K562 (cell line): ENCODE results near the gene MDFIC. TPM values are rescaled to one million over a fixed set of nuclear protein-coding genes. Genes with fewer than 3 reads are reported as not detected.

Source experiments
- ATAC-seq: fragments of 200-7000 bp; cut with Tn5 transposase; 3 replicates; pipeline ENCODE4 v1.9.1; 2020; ENCODE audit warnings: moderate library complexity
- BruUV-seq: library from RNA; stranded (reverse); fragments of 400-500 nt; replicated peaks from 2 replicates; lab custom pipeline; 2021; lab: Mats Ljungman, UMichigan
- CTCF ChIA-PET: fragments of 300-600 bp; formaldehyde crosslinking; extraction: SDS; loops from one replicate; lab custom pipeline; 2021; ENCODE audit warnings: low intra/inter-chr PET ratio; lab: Yijun Ruan, JAX
- POLR2A ChIA-PET: fragments of 300-600, 350-650 bp; sonication (Branson Sonifier 250); formaldehyde crosslinking; extraction: SDS; loops from one replicate; lab custom pipeline; 2021; ENCODE audit warnings: antibody characterized with exemption, inconsistent platforms; lab: Yijun Ruan, JAX
- DNase-seq, 4 experiments: peaks; one replicate each; pipeline versions ENCODE4 v3.0.0 to v3.0.0-alpha.2; 2011 to 2018; ENCODE audit warnings: low spot score in 3 of 4, mixed read lengths in 3 of 4; ENCODE audit errors: extremely low read depth in 1 of 4
- FAIRE-seq: peaks from 2 replicates; lab custom pipeline; 2011; peaks lifted over from hg19 to GRCh38; lab: Jason Lieb, UNC
- H2AFZ ChIP-seq: 2 replicates; pipeline ENCODE4 v1.6.0; 2011; ENCODE audit warnings: low read depth, low read length, control low read depth, inconsistent platforms
- H3K27ac ChIP-seq: fragments of 200-600 bp; 3 replicates; pipeline ENCODE4 v1.8.0; 2011; ENCODE audit warnings: low read depth, mild to moderate bottlenecking, control low read depth, inconsistent platforms, low read length, moderate library complexity, mixed read lengths; ENCODE audit errors: extremely low read depth
- H3K27me3 ChIP-seq, 2 experiments: fragments of 300-600 bp in 1 of 2; 2 replicates in 1 of 2; 3 replicates in 1 of 2; pipeline versions ENCODE4 v1.6.0 to v1.8.0; 2011; ENCODE audit warnings: inconsistent platforms in 2 of 2, low read length in 2 of 2, mild to moderate bottlenecking in 1 of 2, mixed read lengths in 1 of 2, moderate library complexity in 1 of 2; ENCODE audit not compliant: control insufficient read depth in 2 of 2, insufficient read depth in 2 of 2
- H3K36me3 ChIP-seq: fragments of 300-600 bp; 3 replicates; pipeline ENCODE4 v1.8.0; 2011; ENCODE audit warnings: mild to moderate bottlenecking, low read length, inconsistent platforms; ENCODE audit not compliant: control insufficient read depth, insufficient read depth
- H3K4me1 ChIP-seq, 2 experiments: fragments of 200-600 bp in 1 of 2; replicated peaks in 1 of 2; 2 replicates in 1 of 2; 3 replicates in 1 of 2; pipeline versions ENCODE4 v1.5.1 to v1.8.0; 2011; ENCODE audit warnings: inconsistent platforms in 2 of 2, low read length in 2 of 2, mild to moderate bottlenecking in 1 of 2, mixed read lengths in 1 of 2, moderate library complexity in 1 of 2; ENCODE audit not compliant: control insufficient read depth in 2 of 2, insufficient read depth in 2 of 2
- H3K4me2 ChIP-seq: 2 replicates; pipeline ENCODE4 v1.6.1; 2011; ENCODE audit warnings: low read length, control low read depth, inconsistent platforms, mixed read lengths; ENCODE audit not compliant: insufficient read depth
- H3K4me3 ChIP-seq: fragments of 200-600 bp; sonication (generic), shearing (Covaris generic); 2 replicates; pipeline ENCODE4 v1.5.1; 2016; ENCODE audit warnings: control low read depth, inconsistent platforms
- H3K79me2 ChIP-seq: fragments of 200-600 bp; 3 replicates; pipeline ENCODE4 v1.8.0; 2011; ENCODE audit warnings: low read length, inconsistent platforms; ENCODE audit not compliant: control insufficient read depth, insufficient read depth
- H3K9ac ChIP-seq, 2 experiments: 2 replicates each; pipeline versions ENCODE4 v1.6.0 to v1.6.1; 2011; ENCODE audit warnings: low read depth in 2 of 2, low read length in 2 of 2, control low read depth in 1 of 2, inconsistent platforms in 1 of 2, mild to moderate bottlenecking in 1 of 2, mixed read lengths in 1 of 2; ENCODE audit not compliant: insufficient read depth in 1 of 2
- H3K9me1 ChIP-seq: one replicate; pipeline ENCODE4 v1.6.0; 2011; ENCODE audit warnings: inconsistent platforms, mild to moderate bottlenecking, low read length, moderate library complexity; ENCODE audit not compliant: control insufficient read depth, insufficient read depth
- H3K9me3 ChIP-seq: replicated peaks from 2 replicates; pipeline ENCODE4 v1.5.1; 2011; ENCODE audit warnings: low read depth, low read length, inconsistent platforms; ENCODE audit not compliant: control insufficient read depth, insufficient read depth
- H4K20me1 ChIP-seq: replicated peaks from 2 replicates; pipeline ENCODE4 v1.6.1; 2011; ENCODE audit warnings: low read length, inconsistent platforms, mixed read lengths; ENCODE audit not compliant: control insufficient read depth, insufficient read depth
- PCBP2 ChIP-seq: fragments of 200-400 bp; formaldehyde crosslinking; IDR thresholded peaks from 2 replicates; pipeline ENCODE4 v1.6.1; 2018; ENCODE audit warnings: low read length, low read depth, mild to moderate bottlenecking, moderate library complexity; ENCODE audit not compliant: poor library complexity, severe bottlenecking
- POLR2H ChIP-seq: IDR thresholded peaks from 2 replicates; pipeline ENCODE4 v1.6.1; 2016; ENCODE audit warnings: missing genetic modification characterization, low read depth, mild to moderate bottlenecking, control low read depth, missing compliant biosample characterization, moderate library complexity
- SETDB1 ChIP-seq: IDR thresholded peaks from one replicate; pipeline ENCODE4 v1.6.1; 2012; ENCODE audit warnings: low read length, control low read depth, inconsistent platforms
- SMC3 ChIP-seq: conservative IDR thresholded peaks from 2 replicates; pipeline ENCODE4 v1.6.1; 2011; ENCODE audit warnings: low read depth, low read length, improper control_type of control experiment; ENCODE audit not compliant: insufficient read depth
- TEAD4 ChIP-seq, 2 experiments: sonication (generic) in 1 of 2; formaldehyde crosslinking in 1 of 2; IDR thresholded peaks; 2 replicates each; pipeline versions ENCODE4 v1.6.1 to v1.8.0; 2012 to 2022; ENCODE audit warnings: borderline replicate concordance in 1 of 2, inconsistent platforms in 1 of 2, low read length in 1 of 2, mild to moderate bottlenecking in 1 of 2, missing genetic modification reagents in 1 of 2
- WGBS: fragments of 100-300 bp; shearing (Covaris generic); methylation state at CpG from one replicate; pipeline ENCODE4 v1.1.6; 2016; ENCODE audit warnings: low coverage, mixed read lengths; ENCODE audit not compliant: insufficient coverage; ENCODE audit errors: missing lambda C conversion rate; 5-methylcytosine and 5-hydroxymethylcytosine counted together
- in situ Hi-C: fragments of 300-500 bp; cut with MboI; formaldehyde crosslinking; loops from 4 replicates; pipeline ENCODE4 v1.15.0; 2018; ENCODE audit warnings: inconsistent platforms, mixed read lengths
- intact Hi-C: fragments of 100-400 bp; cut with micrococcal nuclease; formaldehyde crosslinking; loops from 2 replicates; pipeline ENCODE4 v1.14.2; 2022
- polyA plus RNA-seq, 8 experiments: library from polyadenylated mRNA; depleted of rRNA in 4 of 8; stranded (reverse) in 5 of 8; unstranded in 3 of 8; fragments of >200 nt; fragmentation: Nextera tagmentation in 2 of 8; fragmentation: Illumina TruSeq in 1 of 8; extraction: Ambion mirVana in 2 of 8; extraction: Trizol in 1 of 8; gene quantifications; 2 replicates each; pipeline versions ENCODE4 v1.2.1 to v1.2.3, GENCODE V29; 2011 to 2014; ENCODE audit warnings: inconsistent platforms in 1 of 8, missing spikeins in 1 of 8
- total RNA-seq, 7 experiments: library from RNA; depleted of rRNA in 6 of 7; stranded (reverse); fragments of >200 nt in 6 of 7; fragmentation: Illumina TruSeq in 2 of 7; extraction: Trizol in 2 of 7; gene quantifications; 2 replicates each; pipeline versions ENCODE4 v1.2.1 to v1.2.3, GENCODE V29; 2011 to 2021; ENCODE audit warnings: low replicate concordance in 1 of 7
- TF ChIP-seq, protein P1 (sequence below): fragments of 450-650 bp; IDR thresholded peaks from 2 replicates; pipeline ENCODE4 v1.7.0; 2016; ENCODE audit warnings: borderline replicate concordance
- TF ChIP-seq, protein P2 (sequence below): fragments of 250-450 bp; sonication (Bioruptor Pico); IDR thresholded peaks from 2 replicates; pipeline ENCODE4 v1.4.0; 2020; ENCODE audit warnings: mild to moderate bottlenecking, moderate library complexity

Gene MDFIC
- total and polyA plus RNA-seq, 9 of the 15 experiments (the other 6 are each of a cell fraction or from before 2014, with no cell fraction given) = 0.13 to 0.24 TPM; not detected in 7

- Histone ChIP-seq H4K20me1 (no peaks in the 10 kb centered on the region), H3K27me3 (no peaks in the 10 kb centered on the region), H3K36me3 (no peaks in the 10 kb centered on the region), H3K4me2 (no peak overlapping the region), H3K9ac (no peak overlapping the region), H3K4me1 (no peaks in the 10 kb centered on the region), H2AFZ (no peak overlapping the region), H3K79me2 (no peaks in the 10 kb centered on the region), H3K9me3 (no peaks in the 10 kb centered on the region), H3K4me3 (no peak overlapping the region), H3K27ac (no peak overlapping the region), H3K9me1 (no peaks in the 10 kb centered on the region)
- in situ Hi-C loops (no loop called here), intact Hi-C loops (no loop called here)
- no TSS peak for BruUV-seq
- ChIA-PET POLR2A (no interaction called here), CTCF (no interaction called here)
- FAIRE-seq = no peak
- TF ChIP-seq, protein P1, sequence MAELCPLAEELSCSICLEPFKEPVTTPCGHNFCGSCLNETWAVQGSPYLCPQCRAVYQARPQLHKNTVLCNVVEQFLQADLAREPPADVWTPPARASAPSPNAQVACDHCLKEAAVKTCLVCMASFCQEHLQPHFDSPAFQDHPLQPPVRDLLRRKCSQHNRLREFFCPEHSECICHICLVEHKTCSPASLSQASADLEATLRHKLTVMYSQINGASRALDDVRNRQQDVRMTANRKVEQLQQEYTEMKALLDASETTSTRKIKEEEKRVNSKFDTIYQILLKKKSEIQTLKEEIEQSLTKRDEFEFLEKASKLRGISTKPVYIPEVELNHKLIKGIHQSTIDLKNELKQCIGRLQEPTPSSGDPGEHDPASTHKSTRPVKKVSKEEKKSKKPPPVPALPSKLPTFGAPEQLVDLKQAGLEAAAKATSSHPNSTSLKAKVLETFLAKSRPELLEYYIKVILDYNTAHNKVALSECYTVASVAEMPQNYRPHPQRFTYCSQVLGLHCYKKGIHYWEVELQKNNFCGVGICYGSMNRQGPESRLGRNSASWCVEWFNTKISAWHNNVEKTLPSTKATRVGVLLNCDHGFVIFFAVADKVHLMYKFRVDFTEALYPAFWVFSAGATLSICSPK = no peak
- TF ChIP-seq, protein P2, sequence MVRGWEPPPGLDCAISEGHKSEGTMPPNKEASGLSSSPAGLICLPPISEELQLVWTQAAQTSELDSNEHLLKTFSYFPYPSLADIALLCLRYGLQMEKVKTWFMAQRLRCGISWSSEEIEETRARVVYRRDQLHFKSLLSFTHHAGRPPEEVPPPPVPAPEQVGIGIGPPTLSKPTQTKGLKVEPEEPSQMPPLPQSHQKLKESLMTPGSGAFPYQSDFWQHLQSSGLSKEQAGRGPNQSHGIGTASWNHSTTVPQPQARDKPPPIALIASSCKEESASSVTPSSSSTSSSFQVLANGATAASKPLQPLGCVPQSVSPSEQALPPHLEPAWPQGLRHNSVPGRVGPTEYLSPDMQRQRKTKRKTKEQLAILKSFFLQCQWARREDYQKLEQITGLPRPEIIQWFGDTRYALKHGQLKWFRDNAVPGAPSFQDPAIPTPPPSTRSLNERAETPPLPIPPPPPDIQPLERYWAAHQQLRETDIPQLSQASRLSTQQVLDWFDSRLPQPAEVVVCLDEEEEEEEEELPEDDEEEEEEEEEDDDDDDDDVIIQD (CRISPR knock-in tag) = no peak
- TF ChIP-seq POLR2H (tag) = no peak
- TF ChIP-seq PCBP2 = no peak
- TF ChIP-seq SMC3 = no peak
- TF ChIP-seq TEAD4 (IDR thresholded peaks at IDR 0.05; ENCODE audit: low read length) = no peak
- no peak for TF ChIP-seq TEAD4 (CRISPR knock-in tag; IDR thresholded peaks at IDR 0.05; ENCODE audit: borderline replicate concordance)
- no peak for TF ChIP-seq SETDB1
- no peak for ATAC-seq
- WGBS = 0% methylated on average over 1 of the region's 1 CpG
- no peak for DNase-seq
Measured at GRCh38 chr7:115068220-115068619, 146.3 kb downstream of the MDFIC start.
